GM12874 (cell line): ENCODE measurements around the gene AFF2.

Experiments used
- CTCF ChIP-seq: IDR thresholded peaks from 2 replicates; pipeline ENCODE4 v1.5.1; 2011; ENCODE audit warnings: low read depth, mild to moderate bottlenecking, control low read depth, low read length, moderate library complexity; ENCODE audit not compliant: insufficient read depth

The AFF2 gene

GRCh38 chrX:148741441-148741840 is 241.0 kb downstream of the AFF2 start:
- no peak for TF ChIP-seq CTCF

DNA sequence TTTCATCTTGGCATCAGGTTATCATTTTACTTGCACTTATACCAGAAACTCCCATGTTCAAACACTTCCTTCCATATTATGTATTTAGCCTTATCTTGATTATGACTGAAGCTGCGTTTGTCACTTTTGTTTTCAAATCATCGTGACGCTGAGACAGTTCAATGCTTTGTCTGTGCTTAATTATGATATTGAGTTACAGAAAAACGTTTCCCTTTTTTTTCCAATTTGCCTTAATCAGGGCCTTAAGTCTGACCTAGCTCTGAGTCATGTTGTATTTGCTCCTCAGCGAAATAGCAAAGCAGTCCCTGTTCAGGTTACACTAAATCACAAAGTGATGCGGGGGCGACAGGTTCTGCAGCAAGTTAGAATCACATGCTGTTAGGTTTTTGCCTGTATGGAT is 254.7 kb downstream of the AFF2 start:
- no peak for TF ChIP-seq CTCF

DNA sequence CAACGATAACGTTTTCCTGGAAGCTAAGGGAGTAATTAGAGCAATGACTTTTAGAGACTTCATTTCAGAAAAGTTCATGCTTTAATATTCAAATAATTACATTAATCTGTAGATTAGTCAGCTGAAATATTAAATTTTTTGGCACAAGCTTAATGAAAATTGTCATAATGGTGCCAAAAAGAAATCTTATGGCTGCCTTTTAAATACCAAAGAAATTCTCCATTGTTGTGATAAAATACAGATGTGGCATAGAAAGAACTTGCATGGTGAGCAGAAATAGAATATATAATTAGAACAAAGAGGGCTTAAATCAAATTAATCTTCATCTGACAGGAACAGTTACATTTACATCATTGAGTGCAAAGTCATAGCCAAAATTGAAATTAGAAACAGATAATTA is 263.5 kb downstream of the AFF2 start:
- no peak for TF ChIP-seq CTCF

DNA sequence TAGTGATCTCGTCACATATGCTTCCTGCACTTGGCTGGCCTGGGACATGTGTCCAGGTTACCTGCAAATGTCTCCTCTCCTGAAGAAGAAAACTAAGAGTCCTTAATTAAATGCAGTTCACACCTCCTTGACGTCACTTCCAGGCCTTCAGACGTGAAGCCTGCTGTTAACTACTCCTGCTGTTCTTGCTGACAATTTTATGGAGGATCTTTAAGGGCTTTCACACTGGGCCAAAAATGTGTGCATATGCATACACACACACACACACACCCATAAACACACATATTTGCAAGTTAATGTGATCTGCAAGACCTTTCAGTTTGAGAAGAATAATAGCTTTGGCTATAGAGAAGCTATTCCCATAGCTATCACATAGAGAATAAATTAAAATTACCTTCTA is 267.9 kb downstream of the AFF2 start:
- no peak for TF ChIP-seq CTCF

DNA sequence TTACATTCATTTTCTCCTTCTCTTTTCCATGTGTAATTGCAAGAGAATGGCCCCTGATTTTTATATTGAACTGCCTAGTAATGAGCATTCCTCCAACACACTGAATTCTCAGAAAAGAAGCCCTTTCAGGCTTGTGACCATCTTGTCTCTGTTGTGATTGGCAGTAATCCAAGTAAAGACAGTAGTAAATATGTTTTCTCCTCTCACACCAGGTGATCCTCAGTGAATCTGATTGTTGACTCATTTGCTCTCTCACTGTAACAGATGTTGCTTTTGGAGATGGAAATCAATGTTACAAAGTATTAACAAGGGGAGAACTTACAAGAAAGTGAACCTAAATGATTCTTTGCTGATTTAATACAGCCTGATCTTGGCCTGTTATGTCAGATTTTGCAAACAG is 271.0 kb downstream of the AFF2 start:
- no peak for TF ChIP-seq CTCF

DNA sequence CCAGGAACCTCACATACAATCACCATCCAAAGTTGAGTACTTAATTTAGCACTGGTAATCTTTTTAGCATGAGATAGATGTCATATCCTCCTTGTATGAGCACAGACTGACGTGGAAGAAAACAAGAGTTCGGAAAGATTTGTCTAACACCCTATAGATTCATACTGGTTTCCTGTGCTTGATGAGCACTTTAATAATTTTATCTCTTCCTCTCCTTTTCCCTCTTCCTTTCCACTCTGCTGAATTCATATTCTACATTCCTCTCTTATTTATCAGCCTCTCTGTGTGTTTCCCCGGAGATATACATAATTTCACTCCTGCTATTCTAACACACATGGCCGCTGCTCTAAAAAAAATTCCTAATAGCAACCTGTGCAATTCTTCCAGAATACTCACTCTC is 273.9 kb downstream of the AFF2 start:
- no peak for TF ChIP-seq CTCF

DNA sequence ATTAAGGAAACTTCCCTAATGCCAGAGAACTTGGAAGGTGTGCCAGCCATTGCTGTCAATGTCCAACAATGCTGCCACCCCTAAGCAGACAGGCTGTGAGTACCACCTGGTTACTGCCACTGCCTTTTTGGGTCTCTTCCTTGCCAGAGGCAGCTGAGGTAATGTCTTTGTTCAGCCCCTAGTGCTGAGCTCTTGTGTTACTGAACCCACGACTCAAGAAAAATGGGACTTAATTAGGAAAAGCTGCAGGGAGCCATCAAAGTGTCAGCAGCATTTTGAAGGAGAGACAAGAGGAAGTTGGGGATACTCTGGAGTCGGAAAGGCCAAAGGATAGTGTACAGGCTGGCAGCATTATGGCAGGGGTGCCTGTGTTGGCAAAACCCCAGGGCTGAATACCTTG is 283.7 kb downstream of the AFF2 start:
- no peak for TF ChIP-seq CTCF

DNA sequence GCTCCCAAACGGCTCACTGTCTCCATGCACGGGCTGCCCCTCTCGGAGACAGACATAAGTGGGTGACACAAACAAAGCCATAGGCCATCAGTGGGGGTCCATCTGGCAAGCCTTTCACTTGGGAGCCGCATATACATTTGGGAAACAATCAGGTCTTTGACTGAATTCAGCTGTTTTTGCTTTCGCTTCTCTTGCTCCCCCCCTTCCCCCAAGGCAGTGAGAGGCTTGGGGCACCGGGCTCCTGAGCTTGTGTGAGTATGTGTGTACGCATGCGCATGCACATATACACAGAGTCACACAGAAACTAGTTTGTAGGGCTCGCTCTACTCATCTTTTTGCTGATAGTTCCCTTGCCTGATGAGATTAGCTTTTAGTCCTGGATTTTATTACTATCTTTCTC is 284.4 kb downstream of the AFF2 start:
- TF ChIP-seq CTCF = no peak
